GM10248 (cell line): ENCODE measurements around the gene ETNPPL.

Source experiments
- CTCF ChIA-PET: fragments of 300-600 bp; sonication (Branson Sonifier 250); formaldehyde crosslinking; extraction: SDS; loops from one replicate; lab custom pipeline; 2021; ENCODE audit warnings: antibody characterized with exemption; lab: Yijun Ruan, JAX
- POLR2A ChIA-PET: fragments of 350-650 bp; sonication (Branson Sonifier 250); formaldehyde crosslinking; extraction: SDS; loops from one replicate; lab custom pipeline; 2020; ENCODE audit warnings: antibody characterized with exemption; lab: Yijun Ruan, JAX
- DNase-seq: peaks from one replicate; pipeline ENCODE4 v3.0.0; 2012; ENCODE audit errors: extremely low spot score
- TF ChIP-seq, protein P1 (sequence below): IDR thresholded peaks from 2 replicates; pipeline ENCODE4 v1.5.1; 2012; ENCODE audit warnings: mild to moderate bottlenecking, low read depth; ENCODE audit errors: extremely low read depth, missing control alignments, control extremely low read depth

The ETNPPL gene

DNA sequence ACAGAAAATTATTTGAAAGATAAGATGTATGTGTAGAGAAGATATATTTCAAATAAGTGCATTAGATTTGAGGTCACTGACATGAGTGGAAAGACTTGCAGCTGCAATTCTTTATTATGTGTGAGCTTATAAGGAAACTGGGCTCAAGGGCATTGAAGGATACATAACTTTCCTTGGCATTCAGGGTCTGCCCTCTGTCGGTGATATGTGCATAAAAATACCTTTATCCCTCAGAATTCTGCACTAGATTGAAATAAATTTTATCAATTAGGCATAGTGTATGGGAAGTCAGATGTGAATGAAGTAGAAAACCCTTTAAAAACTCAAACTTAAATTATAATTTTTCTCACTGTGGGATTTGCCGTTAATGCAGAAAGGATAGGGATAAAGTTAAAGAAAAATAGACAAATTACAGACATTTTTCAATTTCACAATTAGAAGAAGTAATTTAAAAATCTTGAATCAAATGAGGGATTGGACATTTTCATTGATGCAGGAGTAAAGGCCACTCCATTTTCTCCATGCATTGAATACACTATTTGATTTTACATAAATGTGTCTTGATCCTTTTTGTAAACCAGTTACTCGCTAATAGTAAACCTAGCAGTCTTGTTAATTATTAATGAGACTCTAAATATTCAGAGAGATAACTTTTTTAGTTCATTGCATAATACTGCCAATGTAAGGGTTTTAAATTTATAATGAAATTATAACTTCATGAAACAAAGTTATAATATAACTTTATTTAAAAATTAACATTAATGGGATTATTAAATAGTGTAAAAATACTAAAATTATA lies 21.0 kb upstream of the ETNPPL start:
- CTCF ChIA-PET: no interaction called here
- TF ChIP-seq, protein P1, sequence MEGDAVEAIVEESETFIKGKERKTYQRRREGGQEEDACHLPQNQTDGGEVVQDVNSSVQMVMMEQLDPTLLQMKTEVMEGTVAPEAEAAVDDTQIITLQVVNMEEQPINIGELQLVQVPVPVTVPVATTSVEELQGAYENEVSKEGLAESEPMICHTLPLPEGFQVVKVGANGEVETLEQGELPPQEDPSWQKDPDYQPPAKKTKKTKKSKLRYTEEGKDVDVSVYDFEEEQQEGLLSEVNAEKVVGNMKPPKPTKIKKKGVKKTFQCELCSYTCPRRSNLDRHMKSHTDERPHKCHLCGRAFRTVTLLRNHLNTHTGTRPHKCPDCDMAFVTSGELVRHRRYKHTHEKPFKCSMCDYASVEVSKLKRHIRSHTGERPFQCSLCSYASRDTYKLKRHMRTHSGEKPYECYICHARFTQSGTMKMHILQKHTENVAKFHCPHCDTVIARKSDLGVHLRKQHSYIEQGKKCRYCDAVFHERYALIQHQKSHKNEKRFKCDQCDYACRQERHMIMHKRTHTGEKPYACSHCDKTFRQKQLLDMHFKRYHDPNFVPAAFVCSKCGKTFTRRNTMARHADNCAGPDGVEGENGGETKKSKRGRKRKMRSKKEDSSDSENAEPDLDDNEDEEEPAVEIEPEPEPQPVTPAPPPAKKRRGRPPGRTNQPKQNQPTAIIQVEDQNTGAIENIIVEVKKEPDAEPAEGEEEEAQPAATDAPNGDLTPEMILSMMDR: no peak
- no peak for DNase-seq
- POLR2A ChIA-PET: no interaction called here

DNA sequence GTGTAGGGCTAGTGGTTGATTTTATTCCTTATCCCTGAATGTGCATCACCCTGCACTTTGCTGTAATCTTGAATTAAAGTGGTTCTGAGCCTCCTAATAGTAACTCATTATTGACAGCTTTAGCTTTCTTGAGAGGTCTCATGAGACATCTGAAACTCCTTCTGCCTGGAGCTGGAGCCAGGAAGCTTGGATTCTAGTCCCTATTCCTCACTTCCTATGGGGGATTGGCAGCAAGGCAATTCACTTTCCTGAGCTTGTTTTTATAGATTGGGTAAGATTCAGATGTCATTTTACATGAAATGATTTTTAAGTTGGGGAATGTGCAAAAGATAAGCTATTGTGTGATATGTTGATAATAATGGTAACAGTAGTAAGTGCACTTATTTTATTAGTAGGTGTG lies 17.1 kb upstream of the ETNPPL start:
- CTCF ChIA-PET: no interaction called here
- POLR2A ChIA-PET: no interaction called here
- no peak for DNase-seq
- TF ChIP-seq, protein P1: no peak

DNA sequence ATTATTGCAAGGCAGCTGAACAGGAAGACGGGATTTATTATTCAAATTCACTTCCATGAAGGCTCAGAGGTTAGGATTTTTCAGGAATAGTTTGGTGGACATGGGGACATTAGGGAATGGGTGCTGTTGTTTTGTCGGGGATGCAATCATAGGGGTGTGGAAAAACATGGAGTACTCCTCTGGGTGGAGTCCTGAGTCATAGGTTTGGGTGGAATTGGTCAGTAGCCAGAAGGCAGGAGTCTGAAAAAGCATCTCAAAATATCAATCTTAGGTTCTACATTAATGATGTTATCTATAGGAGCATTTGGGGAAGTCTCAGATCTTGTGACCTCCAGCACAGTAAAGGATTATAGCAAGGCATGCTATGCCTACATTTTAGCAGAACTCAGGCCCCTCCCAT lies 14.5 kb upstream of the ETNPPL start:
- TF ChIP-seq, protein P1: no peak
- DNase-seq: no peak
- ChIA-PET CTCF (no interaction called here), POLR2A (no interaction called here)

DNA sequence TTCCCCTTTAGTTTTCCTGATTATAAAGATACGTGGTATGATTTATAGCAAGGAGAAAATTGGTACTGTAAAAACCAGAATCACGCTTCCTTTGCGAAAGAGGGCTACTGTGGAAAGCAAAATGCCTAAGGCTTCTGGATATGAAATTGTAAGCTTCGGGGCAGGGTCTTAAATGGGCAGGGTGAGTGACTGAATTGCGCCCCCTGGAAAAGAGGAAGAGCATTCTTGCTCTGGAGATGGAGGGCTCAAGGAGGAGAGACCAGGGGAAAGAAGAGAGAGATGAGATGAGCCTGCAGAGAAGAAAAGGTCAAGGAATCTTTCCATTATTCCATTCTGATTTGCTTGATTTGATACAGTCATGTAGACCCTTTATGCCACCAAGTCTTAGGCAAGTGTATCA lies 13.1 kb upstream of the ETNPPL start:
- CTCF ChIA-PET: no interaction called here
- TF ChIP-seq, protein P1: no peak
- DNase-seq: no peak
- POLR2A ChIA-PET: no interaction called here

DNA sequence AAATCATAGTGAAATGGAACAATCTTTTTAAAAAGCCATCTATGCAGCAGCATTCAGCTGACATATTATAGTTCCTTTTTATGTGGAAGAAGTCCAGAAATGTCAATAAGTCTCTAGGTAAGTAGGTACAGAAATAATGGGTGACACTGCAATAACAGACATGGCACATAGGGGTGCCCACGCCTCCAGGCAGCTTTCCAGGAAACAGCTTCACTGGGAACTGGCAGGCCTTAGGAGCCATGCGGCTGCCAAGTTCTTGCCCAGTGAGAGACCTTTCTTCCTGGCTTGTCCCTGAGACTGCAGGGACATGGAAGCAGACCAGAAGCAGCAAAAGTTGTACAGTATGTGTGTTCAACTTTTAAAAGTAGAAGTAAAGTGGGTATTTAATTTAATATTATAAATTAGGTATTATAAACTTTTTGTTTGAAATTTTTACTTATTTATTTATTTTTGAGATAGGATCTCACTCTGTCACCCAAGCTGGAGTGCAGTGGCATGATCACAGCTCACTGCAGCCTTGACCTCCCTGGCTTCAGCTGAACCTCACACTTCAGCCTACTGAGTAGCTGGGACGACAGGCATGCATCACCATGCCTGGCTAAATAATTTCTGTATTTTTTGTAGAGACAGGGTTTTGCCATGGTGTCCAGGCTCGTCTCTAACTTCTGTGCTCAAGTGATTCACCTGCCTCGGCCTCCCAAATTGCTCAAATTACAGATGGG lies 12.1 kb upstream of the ETNPPL start:
- TF ChIP-seq, protein P1: no peak
- POLR2A ChIA-PET: no interaction called here
- DNase-seq: no peak
- CTCF ChIA-PET: no interaction called here

DNA sequence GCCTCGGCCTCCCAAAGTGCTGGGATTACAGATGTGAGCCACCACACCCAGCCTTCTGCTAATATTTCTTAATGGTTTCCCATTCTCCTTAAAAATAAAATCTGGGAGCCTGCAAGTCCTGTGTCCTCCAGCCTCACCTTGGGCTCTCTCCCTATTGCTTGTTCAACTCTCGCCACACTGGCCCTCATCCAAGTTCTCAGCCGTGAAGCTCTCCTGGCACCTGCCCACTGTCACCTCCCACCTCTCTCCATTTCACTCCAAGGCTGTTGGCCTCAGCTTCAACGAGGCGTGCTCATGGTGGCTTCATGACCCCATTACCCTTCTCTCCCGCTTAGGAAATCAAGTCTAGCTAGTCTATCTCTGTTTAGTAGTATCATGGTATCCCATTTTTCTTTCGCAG lies 9.5 kb upstream of the ETNPPL start:
- CTCF ChIA-PET: interaction anchor here (0.9 kb wide), 1 partner anchor 10 kb away, joined by 3 read pairs; the partner anchor contains the start of gene ETNPPL
- POLR2A ChIA-PET: no interaction called here
- DNase-seq: no peak
- TF ChIP-seq, protein P1: no peak
